K562 (cell line): Measurements from ENCODE around the gene CEBPB. TPM values are rescaled to one million over a fixed set of nuclear protein-coding genes. Genes with fewer than 3 reads are reported as not detected.

Source experiments
- BACH1 ChIP-seq: fragments of 200-800 bp; sonication (Bioruptor generic); IDR thresholded peaks from 2 replicates; pipeline ENCODE4 v1.6.1; 2016; ENCODE audit warnings: missing genetic modification characterization, missing compliant biosample characterization
- BCOR ChIP-seq: fragments of 450-650 bp; IDR thresholded peaks from 2 replicates; pipeline ENCODE4 v1.6.1; 2016
- CBX5 ChIP-seq: IDR thresholded peaks from 2 replicates; pipeline ENCODE4 v1.6.1; 2014; ENCODE audit warnings: low read depth, borderline replicate concordance
- CREM ChIP-seq: IDR thresholded peaks from 2 replicates; pipeline ENCODE4 v1.6.1; 2014; ENCODE audit warnings: antibody characterized with exemption, low read depth
- DACH1 ChIP-seq: fragments of 450-650 bp; IDR thresholded peaks from 2 replicates; pipeline ENCODE4 v1.6.1; 2018; ENCODE audit not compliant: partially characterized antibody
- EGR1 ChIP-seq: fragments of 450-650 bp; conservative IDR thresholded peaks from 2 replicates; pipeline ENCODE4 v1.6.1; 2017; ENCODE audit warnings: mild to moderate bottlenecking
- ELK3 ChIP-seq: fragments of 450-650 bp; formaldehyde crosslinking; IDR thresholded peaks from 2 replicates; pipeline ENCODE4 v1.4.0; 2020; ENCODE audit warnings: mild to moderate bottlenecking
- FIP1L1 ChIP-seq: fragments of 200-400 bp; formaldehyde crosslinking; IDR thresholded peaks from 2 replicates; pipeline ENCODE4 v1.6.1; 2018; ENCODE audit warnings: mild to moderate bottlenecking, low read depth, low read length; ENCODE audit not compliant: poor library complexity, severe bottlenecking
- FOXO4 ChIP-seq: fragments of 450-650 bp; formaldehyde crosslinking; IDR thresholded peaks from 2 replicates; pipeline ENCODE4 v1.4.0; 2020; ENCODE audit warnings: mild to moderate bottlenecking, moderate library complexity
- HDAC2 ChIP-seq: fragments of 450-650 bp; IDR thresholded peaks from 2 replicates; pipeline ENCODE4 v1.6.1; 2016; ENCODE audit warnings: mild to moderate bottlenecking
- HDAC6 ChIP-seq: IDR thresholded peaks from 2 replicates; pipeline ENCODE4 v1.6.1; 2012; ENCODE audit warnings: low read depth, mild to moderate bottlenecking, control low read depth, inconsistent platforms, low read length, moderate library complexity
- HMGN3 ChIP-seq: IDR thresholded peaks from 2 replicates; pipeline ENCODE4 v1.6.1; 2011; ENCODE audit warnings: borderline replicate concordance, low read depth, mild to moderate bottlenecking, mixed read lengths, low read length; ENCODE audit not compliant: insufficient read length; ENCODE audit errors: extremely low read depth
- HNRNPLL ChIP-seq: fragments of 200-400 bp; formaldehyde crosslinking; IDR thresholded peaks from 2 replicates; pipeline ENCODE4 v1.6.1; 2017; ENCODE audit warnings: low read length, low read depth, mild to moderate bottlenecking; ENCODE audit not compliant: poor library complexity, severe bottlenecking
- HOXB6 ChIP-seq: fragments of 250-450 bp; sonication (Bioruptor Pico); IDR thresholded peaks from 2 replicates; pipeline ENCODE4 v1.5.1; 2022; ENCODE audit warnings: mild to moderate bottlenecking, borderline replicate concordance
- KLF13 ChIP-seq: fragments of 450-650 bp; IDR thresholded peaks from 2 replicates; pipeline ENCODE4 v1.6.1; 2016; ENCODE audit warnings: missing genetic modification characterization, low read depth, mild to moderate bottlenecking, missing compliant biosample characterization, moderate library complexity, borderline replicate concordance
- RAD51 ChIP-seq: fragments of 450-650 bp; IDR thresholded peaks from 2 replicates; pipeline ENCODE4 v1.7.1; 2016; ENCODE audit warnings: low read depth, mild to moderate bottlenecking, borderline replicate concordance
- RB1 ChIP-seq: fragments of 450-650 bp; IDR thresholded peaks from 2 replicates; pipeline ENCODE4 v1.6.1; 2017; ENCODE audit warnings: low read depth, mild to moderate bottlenecking
- RBM25 ChIP-seq: fragments of 200-400 bp; formaldehyde crosslinking; IDR thresholded peaks from 2 replicates; pipeline ENCODE4 v1.6.1; 2018; ENCODE audit warnings: low read length, low read depth, moderate library complexity; ENCODE audit not compliant: severe bottlenecking
- SMAD3 ChIP-seq: fragments of 450-650 bp; formaldehyde crosslinking; conservative IDR thresholded peaks from 2 replicates; pipeline ENCODE4 v1.4.0; 2020; ENCODE audit warnings: mild to moderate bottlenecking
- TEAD4 ChIP-seq, 2 experiments: sonication (generic) in 1 of 2; formaldehyde crosslinking in 1 of 2; IDR thresholded peaks; 2 replicates each; pipeline versions ENCODE4 v1.6.1 to v1.8.0; 2012 to 2022; ENCODE audit warnings: borderline replicate concordance in 1 of 2, inconsistent platforms in 1 of 2, low read length in 1 of 2, mild to moderate bottlenecking in 1 of 2, missing genetic modification reagents in 1 of 2
- XRCC4 ChIP-seq: IDR thresholded peaks from one replicate; pipeline ENCODE4 v1.6.1; 2011; ENCODE audit not compliant: insufficient read depth, insufficient read length; ENCODE audit errors: extremely low read depth
- ZC3H4 ChIP-seq: sonication (generic); formaldehyde crosslinking; IDR thresholded peaks from 2 replicates; pipeline ENCODE4 v1.9.0; 2021; ENCODE audit warnings: missing genetic modification reagents, borderline replicate concordance
- ZFP36 ChIP-seq: fragments of 150-350 bp; IDR thresholded peaks from 2 replicates; pipeline ENCODE4 v1.6.1; 2018; ENCODE audit warnings: low read length, low read depth; ENCODE audit not compliant: partially characterized antibody
- ZNF239 ChIP-seq: fragments of 250-450 bp; sonication (Bioruptor Pico); IDR thresholded peaks from 2 replicates; pipeline ENCODE4 v1.4.0; 2020; ENCODE audit warnings: mild to moderate bottlenecking
- ZNF695 ChIP-seq: fragments of 450-650 bp; formaldehyde crosslinking; IDR thresholded peaks from 2 replicates; pipeline ENCODE4 v1.4.0; 2020; ENCODE audit warnings: mild to moderate bottlenecking, moderate library complexity
- ZSCAN29 ChIP-seq: fragments of 450-650 bp; IDR thresholded peaks from 2 replicates; pipeline ENCODE4 v1.6.1; 2017
- polyA plus RNA-seq, 8 experiments: library from polyadenylated mRNA; depleted of rRNA in 4 of 8; stranded (reverse) in 5 of 8; unstranded in 3 of 8; fragments of >200 nt; fragmentation: Nextera tagmentation in 2 of 8; fragmentation: Illumina TruSeq in 1 of 8; extraction: Ambion mirVana in 2 of 8; extraction: Trizol in 1 of 8; gene quantifications; 2 replicates each; pipeline versions ENCODE4 v1.2.1 to v1.2.3, GENCODE V29; 2011 to 2014; ENCODE audit warnings: inconsistent platforms in 1 of 8, missing spikeins in 1 of 8
- total RNA-seq, 7 experiments: library from RNA; depleted of rRNA in 6 of 7; stranded (reverse); fragments of >200 nt in 6 of 7; fragmentation: Illumina TruSeq in 2 of 7; extraction: Trizol in 2 of 7; gene quantifications; 2 replicates each; pipeline versions ENCODE4 v1.2.1 to v1.2.3, GENCODE V29; 2011 to 2021; ENCODE audit warnings: low replicate concordance in 1 of 7
- TF ChIP-seq, protein P1 (sequence below): fragments of 450-650 bp; IDR thresholded peaks from one replicate; pipeline ENCODE4 v1.6.1; 2018; ENCODE audit warnings: mild to moderate bottlenecking, moderate library complexity; ENCODE audit not compliant: partially characterized antibody

CEBPB gene
- total and polyA plus RNA-seq, 9 of the 15 experiments (the other 6 are each of a cell fraction or from before 2014, with no cell fraction given): 1.2 to 72.6 (median 7.8) TPM

GRCh38 chr20:50188287-50188688 is 2.3 kb upstream of the CEBPB start (continued):
- TF ChIP-seq FOXO4 (CRISPR knock-in tag): no peak
- TF ChIP-seq ZSCAN29: no peak
- TF ChIP-seq DACH1: peak; percentile 51
- no peak for TF ChIP-seq HOXB6 (CRISPR knock-in tag)
- no peak for TF ChIP-seq HNRNPLL
- 0 out of 2 replicates have a peak, but pooled peaks have one; percentile 23 for TF ChIP-seq TEAD4 (IDR thresholded peaks at IDR 0.05; ENCODE audit: low read length)
- TF ChIP-seq TEAD4 (CRISPR knock-in tag; IDR thresholded peaks at IDR 0.05; ENCODE audit: borderline replicate concordance): no peak
- no peak for TF ChIP-seq KLF13
- TF ChIP-seq RBM25: peak; percentile 98
- peak; percentile 87 for TF ChIP-seq ZFP36
- no peak for TF ChIP-seq ZNF695
- TF ChIP-seq RB1: no peak
- TF ChIP-seq ZNF239 (CRISPR knock-in tag): no peak
- TF ChIP-seq HDAC6: no peak
- TF ChIP-seq, protein P1, sequence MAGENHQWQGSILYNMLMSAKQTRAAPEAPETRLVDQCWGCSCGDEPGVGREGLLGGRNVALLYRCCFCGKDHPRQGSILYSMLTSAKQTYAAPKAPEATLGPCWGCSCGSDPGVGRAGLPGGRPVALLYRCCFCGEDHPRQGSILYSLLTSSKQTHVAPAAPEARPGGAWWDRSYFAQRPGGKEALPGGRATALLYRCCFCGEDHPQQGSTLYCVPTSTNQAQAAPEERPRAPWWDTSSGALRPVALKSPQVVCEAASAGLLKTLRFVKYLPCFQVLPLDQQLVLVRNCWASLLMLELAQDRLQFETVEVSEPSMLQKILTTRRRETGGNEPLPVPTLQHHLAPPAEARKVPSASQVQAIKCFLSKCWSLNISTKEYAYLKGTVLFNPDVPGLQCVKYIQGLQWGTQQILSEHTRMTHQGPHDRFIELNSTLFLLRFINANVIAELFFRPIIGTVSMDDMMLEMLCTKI: no peak
- TF ChIP-seq BACH1: no peak
- no peak for TF ChIP-seq CREM
- peak; percentile 61; the same call in 1 of the 2 replicates for TF ChIP-seq EGR1
- no peak for TF ChIP-seq ELK3 (CRISPR knock-in tag)
- peak; percentile 36; the same call in 1 of the 2 replicates for TF ChIP-seq HDAC2
- no peak for TF ChIP-seq FIP1L1
- no peak for TF ChIP-seq HMGN3
- no peak for TF ChIP-seq XRCC4
- TF ChIP-seq CBX5: no peak
- TF ChIP-seq ZC3H4 (CRISPR knock-in tag): no peak
- no peak for TF ChIP-seq SMAD3 (CRISPR knock-in tag)
- no peak for TF ChIP-seq RAD51
- peak; percentile 96 for TF ChIP-seq BCOR
